Measurements from ENCODE around the gene LRRC8B.

Gene LRRC8B

DNA sequence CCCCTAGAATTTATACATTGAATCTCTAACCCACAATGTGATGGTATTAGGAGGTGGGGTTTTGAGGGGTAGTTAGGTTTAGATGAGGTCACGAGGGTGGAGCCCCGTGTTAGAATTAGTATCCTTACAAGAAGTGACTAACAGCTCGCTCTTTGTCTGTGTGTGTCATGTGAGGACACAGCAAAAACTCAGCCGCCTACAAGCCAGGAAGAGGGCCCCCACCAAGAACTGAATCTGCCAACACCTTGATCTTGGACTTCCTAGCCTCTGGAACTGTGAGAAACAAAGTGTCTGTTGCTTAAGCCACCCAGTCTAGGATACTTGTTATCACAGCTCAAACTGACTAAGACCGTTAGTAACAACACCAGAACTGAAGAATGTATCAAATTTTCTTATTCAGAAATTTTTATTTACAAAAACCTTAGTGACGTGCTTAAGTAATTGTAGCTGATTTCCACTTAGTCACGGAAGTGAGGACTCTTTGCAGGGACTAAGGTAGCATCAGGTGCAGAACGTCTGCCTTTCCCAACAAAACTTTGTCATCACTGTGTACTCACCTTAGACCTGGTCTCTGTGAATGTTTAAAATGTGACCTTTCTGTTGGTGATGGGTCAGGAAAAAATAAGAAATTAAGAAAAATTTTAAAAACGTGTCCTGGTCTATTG lies 83.8 kb downstream of the LRRC8B start:
- TF ChIP-seq, protein P1, sequence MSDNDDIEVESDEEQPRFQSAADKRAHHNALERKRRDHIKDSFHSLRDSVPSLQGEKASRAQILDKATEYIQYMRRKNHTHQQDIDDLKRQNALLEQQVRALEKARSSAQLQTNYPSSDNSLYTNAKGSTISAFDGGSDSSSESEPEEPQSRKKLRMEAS (IDR thresholded peaks at IDR 0.05), result no peak
- TF ChIP-seq EP300 (IDR thresholded peaks at IDR 0.05; ENCODE audit: borderline replicate concordance), result no peak

DNA sequence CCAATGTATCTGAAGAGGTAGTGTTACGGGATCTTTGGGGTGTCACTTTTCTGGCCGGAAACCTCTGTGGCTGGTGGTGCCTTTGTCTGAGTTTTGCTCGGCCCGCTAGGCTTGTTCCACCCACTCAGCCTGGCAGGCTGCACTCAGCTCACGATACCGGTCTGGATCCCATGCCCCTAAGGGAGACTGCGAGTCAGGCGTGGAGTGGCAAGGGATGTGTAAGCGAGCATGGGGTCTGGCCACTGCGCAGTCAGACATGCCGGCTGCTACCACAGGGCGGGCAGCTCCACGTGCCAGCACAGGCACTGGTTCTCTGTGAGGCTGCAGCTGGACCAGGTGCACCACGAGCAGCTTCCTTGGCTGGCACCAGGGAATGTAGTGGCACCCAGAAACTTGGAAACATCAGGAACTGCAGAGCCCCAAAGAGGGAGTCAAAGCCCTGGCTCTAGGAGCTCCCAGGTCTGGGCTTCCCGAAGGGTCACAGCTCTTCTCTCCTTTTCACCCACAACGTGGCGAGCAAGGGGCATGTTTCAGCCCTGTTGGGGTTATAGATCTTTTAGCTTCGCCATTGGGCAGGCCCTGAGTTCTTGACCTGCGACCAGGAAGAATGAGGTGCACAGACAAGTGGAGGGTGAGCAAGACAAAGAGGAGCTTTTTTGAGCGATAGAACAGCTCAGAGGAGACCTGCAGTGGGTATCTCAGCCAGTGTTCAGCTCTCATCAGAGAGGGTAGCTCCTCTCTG lies 84.5 kb downstream of the LRRC8B start:
- TF ChIP-seq, protein P2, sequence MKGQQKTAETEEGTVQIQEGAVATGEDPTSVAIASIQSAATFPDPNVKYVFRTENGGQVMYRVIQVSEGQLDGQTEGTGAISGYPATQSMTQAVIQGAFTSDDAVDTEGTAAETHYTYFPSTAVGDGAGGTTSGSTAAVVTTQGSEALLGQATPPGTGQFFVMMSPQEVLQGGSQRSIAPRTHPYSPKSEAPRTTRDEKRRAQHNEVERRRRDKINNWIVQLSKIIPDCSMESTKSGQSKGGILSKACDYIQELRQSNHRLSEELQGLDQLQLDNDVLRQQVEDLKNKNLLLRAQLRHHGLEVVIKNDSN (IDR thresholded peaks at IDR 0.05), result no peak
- TF ChIP-seq TAF1 (IDR thresholded peaks at IDR 0.05; ENCODE audit: low read depth), result no peak
- no peak for TF ChIP-seq FOXM1 (IDR thresholded peaks at IDR 0.05; ENCODE audit: borderline replicate concordance, low read depth)
- TF ChIP-seq TEAD4 (IDR thresholded peaks at IDR 0.05), result no peak
- TF ChIP-seq EGR1 (IDR thresholded peaks at IDR 0.05), result no peak
- no peak for TF ChIP-seq EP300 (IDR thresholded peaks at IDR 0.05; ENCODE audit: borderline replicate concordance)
- TF ChIP-seq, protein P1 (IDR thresholded peaks at IDR 0.05), result no peak
- TF ChIP-seq YY1 (IDR thresholded peaks at IDR 0.05; ENCODE audit: low read depth), result no peak
- no peak for TF ChIP-seq RAD21 (IDR thresholded peaks at IDR 0.05; ENCODE audit: low read depth)
- TF ChIP-seq ZBTB7A (IDR thresholded peaks at IDR 0.05; ENCODE audit: low read depth), result no peak
- TF ChIP-seq CREB1 (IDR thresholded peaks at IDR 0.05; ENCODE audit: low read depth), result no peak
- TF ChIP-seq TCF12 (IDR thresholded peaks at IDR 0.05; ENCODE audit: low read depth), result no peak
- TF ChIP-seq NFIC (IDR thresholded peaks at IDR 0.05), result no peak
- no peak for TF ChIP-seq CEBPB (IDR thresholded peaks at IDR 0.05)
- TF ChIP-seq, protein P3, sequence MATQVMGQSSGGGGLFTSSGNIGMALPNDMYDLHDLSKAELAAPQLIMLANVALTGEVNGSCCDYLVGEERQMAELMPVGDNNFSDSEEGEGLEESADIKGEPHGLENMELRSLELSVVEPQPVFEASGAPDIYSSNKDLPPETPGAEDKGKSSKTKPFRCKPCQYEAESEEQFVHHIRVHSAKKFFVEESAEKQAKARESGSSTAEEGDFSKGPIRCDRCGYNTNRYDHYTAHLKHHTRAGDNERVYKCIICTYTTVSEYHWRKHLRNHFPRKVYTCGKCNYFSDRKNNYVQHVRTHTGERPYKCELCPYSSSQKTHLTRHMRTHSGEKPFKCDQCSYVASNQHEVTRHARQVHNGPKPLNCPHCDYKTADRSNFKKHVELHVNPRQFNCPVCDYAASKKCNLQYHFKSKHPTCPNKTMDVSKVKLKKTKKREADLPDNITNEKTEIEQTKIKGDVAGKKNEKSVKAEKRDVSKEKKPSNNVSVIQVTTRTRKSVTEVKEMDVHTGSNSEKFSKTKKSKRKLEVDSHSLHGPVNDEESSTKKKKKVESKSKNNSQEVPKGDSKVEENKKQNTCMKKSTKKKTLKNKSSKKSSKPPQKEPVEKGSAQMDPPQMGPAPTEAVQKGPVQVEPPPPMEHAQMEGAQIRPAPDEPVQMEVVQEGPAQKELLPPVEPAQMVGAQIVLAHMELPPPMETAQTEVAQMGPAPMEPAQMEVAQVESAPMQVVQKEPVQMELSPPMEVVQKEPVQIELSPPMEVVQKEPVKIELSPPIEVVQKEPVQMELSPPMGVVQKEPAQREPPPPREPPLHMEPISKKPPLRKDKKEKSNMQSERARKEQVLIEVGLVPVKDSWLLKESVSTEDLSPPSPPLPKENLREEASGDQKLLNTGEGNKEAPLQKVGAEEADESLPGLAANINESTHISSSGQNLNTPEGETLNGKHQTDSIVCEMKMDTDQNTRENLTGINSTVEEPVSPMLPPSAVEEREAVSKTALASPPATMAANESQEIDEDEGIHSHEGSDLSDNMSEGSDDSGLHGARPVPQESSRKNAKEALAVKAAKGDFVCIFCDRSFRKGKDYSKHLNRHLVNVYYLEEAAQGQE (IDR thresholded peaks at IDR 0.05; ENCODE audit: low read depth), result no peak

DNA sequence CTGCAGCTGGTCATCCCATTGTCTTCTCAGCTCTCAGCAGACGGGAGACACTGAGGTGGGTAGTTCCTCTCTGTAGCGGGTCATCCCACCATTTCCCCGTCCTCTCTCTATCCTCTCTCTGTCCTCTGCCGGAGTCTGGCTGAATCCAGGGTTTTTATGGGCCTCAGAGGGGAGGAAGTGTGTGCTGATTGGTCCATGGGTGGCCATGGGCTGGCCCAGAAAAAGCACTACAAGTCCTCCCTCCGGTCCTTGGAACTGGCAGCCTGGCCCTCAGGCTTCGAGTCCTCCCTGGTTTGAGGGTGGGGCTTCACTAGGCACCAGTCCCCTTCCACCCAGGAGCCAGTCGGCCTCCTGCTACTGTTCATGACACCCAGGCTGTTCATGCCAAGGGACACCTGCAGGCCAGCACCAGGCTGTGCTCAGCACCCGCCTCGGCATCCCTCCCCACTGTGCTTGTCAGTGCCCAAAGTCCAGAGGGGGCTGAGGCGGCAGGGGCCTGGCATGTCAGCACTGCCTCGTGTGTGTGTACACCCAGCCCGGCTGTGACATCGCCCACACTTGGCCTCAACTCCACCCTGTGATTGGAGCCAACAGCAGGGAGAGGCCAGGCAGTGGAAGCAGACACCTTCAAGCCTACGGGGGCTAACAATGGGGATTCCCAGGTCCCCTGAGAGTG lies 85.3 kb downstream of the LRRC8B start:
- no peak for TF ChIP-seq TCF12 (IDR thresholded peaks at IDR 0.05; ENCODE audit: low read depth)
- TF ChIP-seq ZBTB7A (IDR thresholded peaks at IDR 0.05; ENCODE audit: low read depth), result no peak

DNA sequence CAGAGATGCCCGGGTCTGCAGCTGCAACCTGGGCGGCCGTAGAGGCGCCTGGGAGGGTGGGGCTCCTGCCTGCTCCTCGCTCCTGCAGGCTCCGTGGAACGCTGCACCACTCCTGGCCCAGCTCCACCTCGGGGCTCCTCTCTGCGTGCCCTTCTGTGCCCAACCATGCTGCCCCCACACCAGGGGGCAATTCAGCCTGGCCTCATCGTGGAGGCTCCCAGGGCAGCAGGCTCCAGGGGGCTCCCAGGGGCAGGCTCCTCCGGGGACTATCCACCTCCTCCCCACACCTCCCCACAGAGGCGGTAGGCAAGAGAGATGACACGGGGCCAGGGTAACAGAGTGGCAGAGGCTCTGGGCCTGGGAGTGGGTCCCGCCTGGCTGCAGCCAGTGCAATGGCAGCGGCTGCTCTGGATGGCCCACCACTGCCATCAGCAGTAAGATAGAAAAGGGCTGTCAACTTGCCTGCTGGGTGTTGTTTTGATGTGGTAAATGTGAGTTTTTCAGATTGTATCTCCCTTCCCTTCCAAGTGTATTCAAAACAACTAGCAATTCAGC lies 85.9 kb downstream of the LRRC8B start:
- TF ChIP-seq NFIC (IDR thresholded peaks at IDR 0.05) (no peak), RAD21 (IDR thresholded peaks at IDR 0.05; ENCODE audit: low read depth) (no peak), TAF1 (IDR thresholded peaks at IDR 0.05; ENCODE audit: low read depth) (no peak), FOXM1 (IDR thresholded peaks at IDR 0.05; ENCODE audit: borderline replicate concordance, low read depth) (no peak), YY1 (IDR thresholded peaks at IDR 0.05; ENCODE audit: low read depth) (no peak)
- TF ChIP-seq, protein P2 (IDR thresholded peaks at IDR 0.05), result no peak

DNA sequence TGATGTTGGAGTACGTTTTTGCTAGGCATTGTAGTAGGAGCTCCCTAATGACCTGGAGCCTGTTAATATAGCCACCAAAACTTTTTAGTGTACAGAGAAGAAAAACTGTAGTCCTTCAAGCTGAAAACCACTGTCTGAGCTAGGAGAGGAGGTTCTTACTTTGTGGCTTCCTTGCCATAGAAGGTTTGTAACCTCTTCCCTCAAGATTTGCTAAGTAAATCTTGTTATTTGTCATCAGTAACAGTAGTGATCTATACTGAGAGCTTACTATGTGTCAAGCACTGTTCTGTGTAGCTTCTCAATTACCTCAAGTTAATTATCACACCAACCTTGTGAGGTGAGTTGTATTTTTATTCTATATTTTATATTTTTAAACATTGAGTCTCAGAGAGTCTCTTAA lies 87.1 kb downstream of the LRRC8B start:
- no peak for TF ChIP-seq RAD21 (IDR thresholded peaks at IDR 0.05; ENCODE audit: low read depth)
- no peak for TF ChIP-seq FOXM1 (IDR thresholded peaks at IDR 0.05; ENCODE audit: borderline replicate concordance, low read depth)
- no peak for TF ChIP-seq EP300 (IDR thresholded peaks at IDR 0.05; ENCODE audit: borderline replicate concordance)
- TF ChIP-seq TAF1 (IDR thresholded peaks at IDR 0.05; ENCODE audit: low read depth), result no peak
- no peak for TF ChIP-seq ZBTB7A (IDR thresholded peaks at IDR 0.05; ENCODE audit: low read depth)

DNA sequence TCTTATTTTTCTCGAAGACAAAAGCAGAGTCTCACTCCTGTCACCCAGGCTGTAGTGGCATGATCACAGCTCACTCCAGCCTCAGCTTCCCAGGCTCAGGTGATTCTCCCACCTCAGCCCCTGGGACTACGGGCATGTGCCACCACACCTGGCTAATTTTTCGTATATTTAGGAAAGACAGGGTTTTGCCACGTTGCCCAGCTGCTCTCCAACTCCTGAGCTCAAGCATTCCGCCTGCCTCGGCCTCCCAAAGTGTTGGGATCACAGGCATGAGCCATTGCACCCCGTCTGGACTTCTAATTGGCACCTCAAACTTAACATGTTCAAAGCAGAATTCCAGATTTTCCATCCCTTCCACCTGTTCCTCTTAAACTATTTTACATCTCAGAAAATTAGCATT lies 89.3 kb downstream of the LRRC8B start:
- TF ChIP-seq RAD21 (IDR thresholded peaks at IDR 0.05; ENCODE audit: low read depth) (no peak), EP300 (IDR thresholded peaks at IDR 0.05; ENCODE audit: borderline replicate concordance) (no peak)

DNA sequence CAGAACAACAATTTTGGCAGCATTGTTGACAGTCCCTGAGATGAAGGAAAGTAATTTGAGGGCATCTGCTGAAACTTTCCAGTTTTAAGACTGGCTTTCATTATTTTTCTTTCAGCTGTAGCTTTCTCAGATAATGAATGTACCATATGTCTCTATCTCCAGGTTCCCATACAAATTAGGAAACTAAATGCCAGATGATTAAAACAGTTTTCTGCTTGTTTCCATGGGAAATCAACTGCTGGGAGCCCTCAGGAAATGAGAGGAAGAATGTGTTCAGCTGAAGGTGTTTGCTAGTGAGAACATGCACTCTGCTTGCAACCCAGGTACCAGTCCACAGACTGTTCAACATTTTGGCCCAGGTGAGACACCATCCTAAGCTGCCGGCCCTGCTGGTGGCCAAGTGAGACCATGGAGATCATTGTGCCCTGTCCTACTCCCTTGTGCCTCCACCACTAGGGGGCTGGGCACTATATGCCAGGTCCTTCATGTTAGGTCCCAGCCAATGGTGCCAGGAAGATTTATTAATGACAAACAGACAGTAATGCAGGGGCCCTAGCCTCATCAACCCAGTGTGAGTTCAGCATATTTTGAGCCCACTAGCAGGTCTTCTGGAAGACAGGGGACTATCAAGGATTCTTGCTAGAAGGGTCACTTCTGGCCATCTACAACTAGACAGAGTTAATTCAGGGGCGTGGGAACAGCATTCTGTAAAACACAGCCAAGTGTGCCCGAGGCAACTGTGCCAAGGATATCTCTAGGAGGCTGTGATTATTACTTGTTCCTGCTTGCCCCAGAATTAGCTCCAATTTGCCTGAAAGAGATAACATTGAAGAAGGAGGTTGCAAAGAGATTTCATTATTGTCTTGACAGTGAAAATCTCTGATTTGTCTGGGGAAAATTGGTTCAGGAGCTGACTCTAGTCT lies 91.3 kb downstream of the LRRC8B start:
- TF ChIP-seq EP300 (IDR thresholded peaks at IDR 0.05; ENCODE audit: borderline replicate concordance) (no peak), TCF12 (IDR thresholded peaks at IDR 0.05; ENCODE audit: low read depth) (no peak), EGR1 (IDR thresholded peaks at IDR 0.05) (no peak), RAD21 (IDR thresholded peaks at IDR 0.05; ENCODE audit: low read depth) (no peak; the same call in 1 of the 2 replicates), YY1 (IDR thresholded peaks at IDR 0.05; ENCODE audit: low read depth) (no peak), ZBTB7A (IDR thresholded peaks at IDR 0.05; ENCODE audit: low read depth) (no peak), CEBPB (IDR thresholded peaks at IDR 0.05) (no peak), CREB1 (IDR thresholded peaks at IDR 0.05; ENCODE audit: low read depth) (no peak), FOXM1 (IDR thresholded peaks at IDR 0.05; ENCODE audit: borderline replicate concordance, low read depth) (no peak), NFIC (IDR thresholded peaks at IDR 0.05) (no peak), TAF1 (IDR thresholded peaks at IDR 0.05; ENCODE audit: low read depth) (no peak), TEAD4 (IDR thresholded peaks at IDR 0.05) (no peak)
- TF ChIP-seq, protein P1 (IDR thresholded peaks at IDR 0.05), result no peak
- TF ChIP-seq, protein P3 (IDR thresholded peaks at IDR 0.05; ENCODE audit: low read depth), result no peak
- TF ChIP-seq, protein P2 (IDR thresholded peaks at IDR 0.05), result no peak
